Measurements from ENCODE around the gene RGS1. TPM values are rescaled to one million over a fixed set of nuclear protein-coding genes. Genes with fewer than 3 reads are reported as not detected.

The RGS1 gene
- total and polyA plus RNA-seq, 9 of the 15 experiments (the other 6 are each of a cell fraction or from before 2014, with no cell fraction given), result not detected

GRCh38 chr1:192555399-192555798, 20.2 kb upstream of the RGS1 start:
- intact Hi-C loops (cut with micrococcal nuclease) (no loop called here), in situ Hi-C loops (cut with MboI) (no loop called here)
- Histone ChIP-seq H3K27ac (ENCODE audit: extremely low read depth, low read depth, low read length) (no peak overlapping the region), H3K9me3 (replicated peaks; ENCODE audit: control insufficient read depth, insufficient read depth, low read depth, low read length) (no peaks in the 10 kb centered on the region; the same call in none of the 2 replicates), H3K9ac (ENCODE audit: insufficient read depth in 1 of 2, low read depth in 2 of 2, low read length in 2 of 2) (no peak overlapping the region), H3K27me3 (ENCODE audit: control insufficient read depth in 2 of 2, insufficient read depth in 2 of 2, low read length in 2 of 2) (no peaks in the 10 kb centered on the region), H3K4me3 (no peak overlapping the region), H4K20me1 (replicated peaks; ENCODE audit: control insufficient read depth, insufficient read depth, low read length) (no peaks in the 10 kb centered on the region), H3K36me3 (ENCODE audit: control insufficient read depth, insufficient read depth, low read length) (no peaks in the 10 kb centered on the region), H3K4me2 (ENCODE audit: insufficient read depth, low read length) (no peak overlapping the region), H2AFZ (ENCODE audit: low read depth, low read length) (no peak overlapping the region), H3K79me2 (ENCODE audit: control insufficient read depth, insufficient read depth, low read length) (no peaks in the 10 kb centered on the region), H3K4me1 (replicated peaks in 1 of 2; ENCODE audit: control insufficient read depth in 2 of 2, insufficient read depth in 2 of 2, low read length in 2 of 2) (no peaks in the 10 kb centered on the region), H3K9me1 (ENCODE audit: control insufficient read depth, insufficient read depth, low read length) (no peaks in the 10 kb centered on the region)
- no peak for DNase-seq (ENCODE audit: extremely low read depth in 1 of 4, low spot score in 3 of 4)
- ChIA-PET CTCF (ENCODE audit: low intra/inter-chr PET ratio) (no interaction called here), POLR2A (no interaction called here)
- ATAC-seq, result no peak
- no peak for FAIRE-seq
- no peak for TF ChIP-seq MEIS2 (IDR thresholded peaks at IDR 0.05; ENCODE audit: partially characterized antibody)
- no peak for TF ChIP-seq TCF15 (CRISPR knock-in tag; IDR thresholded peaks at IDR 0.05)
- TF ChIP-seq ZNF408 (CRISPR knock-in tag; IDR thresholded peaks at IDR 0.05; ENCODE audit: low read depth), result no peak
- no peak for TF ChIP-seq TBP (optimal IDR thresholded peaks at IDR 0.05; ENCODE audit: low read depth, low read length)
- TF ChIP-seq ZNF318 (IDR thresholded peaks at IDR 0.05; ENCODE audit: borderline replicate concordance in 1 of 2, low read depth in 1 of 2), result no peak
- TF ChIP-seq ILK (tag; IDR thresholded peaks at IDR 0.05; ENCODE audit: borderline replicate concordance, low read depth), result no peak
- TF ChIP-seq ZNF24 (IDR thresholded peaks at IDR 0.05), result no peak
- TF ChIP-seq ASH1L (IDR thresholded peaks at IDR 0.05; ENCODE audit: borderline replicate concordance, low read depth, partially characterized antibody), result no peak
- TF ChIP-seq NR1H2 (CRISPR knock-in tag; IDR thresholded peaks at IDR 0.05), result no peak
- no peak for TF ChIP-seq ZNF133 (CRISPR knock-in tag; IDR thresholded peaks at IDR 0.05)
- BruUV-seq (replicated peaks), result no TSS peak

Measured in K562 (cell line).